Thyroid gland (tissue), 4 donors: ENCODE results near the gene NFIA.

Source experiments
- CTCF ChIP-seq, 6 experiments: fragments of 200-600 bp in 3 of 6; fragments of 450-650 bp in 3 of 6; sonication (generic) in 3 of 6; IDR thresholded peaks; one replicate each; pipeline ENCODE4 v1.5.1; 2016 to 2019; ENCODE audit warnings: antibody characterized with exemption in 6 of 6, mild to moderate bottlenecking in 2 of 6, inconsistent platforms in 1 of 6, moderate library complexity in 1 of 6
- POLR2A ChIP-seq, 2 donors: fragments of 450-650 bp; IDR thresholded peaks; one replicate each; pipeline ENCODE4 v1.6.1; 2017; ENCODE audit warnings: antibody characterized with exemption in 2 of 2, mild to moderate bottlenecking in 2 of 2, moderate library complexity in 1 of 2

GRCh38 chr1:61379693-61380092, 297.3 kb downstream of the NFIA start:
- TF ChIP-seq CTCF (IDR thresholded peaks at IDR 0.05) = no peak
- no peak for TF ChIP-seq POLR2A (IDR thresholded peaks at IDR 0.05)
